NT2/D1 (cell line): ENCODE results near the gene PPA2.

ENCODE experiments used
- DNase-seq: peaks from one replicate; pipeline ENCODE4 v3.0.0-alpha.2; 2011; ENCODE audit warnings: low read depth, low spot score
- H3K27me3 ChIP-seq: 2 replicates; pipeline ENCODE4 v1.6.0; 2011; ENCODE audit warnings: mild to moderate bottlenecking; ENCODE audit not compliant: insufficient read length, insufficient read depth
- H3K36me3 ChIP-seq: 2 replicates; pipeline ENCODE4 v1.6.1; 2011; ENCODE audit warnings: mild to moderate bottlenecking, low read length, mixed read lengths; ENCODE audit not compliant: insufficient read depth, insufficient read length
- H3K4me1 ChIP-seq: 2 replicates; pipeline ENCODE4 v1.5.1; 2011; ENCODE audit not compliant: insufficient read depth, insufficient read length
- H3K4me3 ChIP-seq: 2 replicates; pipeline ENCODE4 v1.5.1; 2011; ENCODE audit warnings: low read depth; ENCODE audit not compliant: insufficient read length
- H3K9ac ChIP-seq: 2 replicates; pipeline ENCODE4 v1.6.0; 2011; ENCODE audit warnings: low read depth; ENCODE audit not compliant: insufficient read length
- H3K9me3 ChIP-seq: 2 replicates; pipeline ENCODE4 v1.5.1; 2011; ENCODE audit warnings: mild to moderate bottlenecking, low read length; ENCODE audit not compliant: insufficient read depth
- SUZ12 ChIP-seq: IDR thresholded peaks from 2 replicates; pipeline ENCODE4 v1.6.1; 2011; ENCODE audit not compliant: insufficient read length, insufficient read depth; ENCODE audit errors: extremely low read depth
- YY1 ChIP-seq: IDR thresholded peaks from 2 replicates; pipeline ENCODE4 v1.6.1; 2011; ENCODE audit not compliant: insufficient read length, insufficient read depth
- ZNF274 ChIP-seq: IDR thresholded peaks from 2 replicates; pipeline ENCODE4 v1.6.1; 2011; ENCODE audit warnings: mild to moderate bottlenecking, low read depth, low read length

PPA2 gene

DNA sequence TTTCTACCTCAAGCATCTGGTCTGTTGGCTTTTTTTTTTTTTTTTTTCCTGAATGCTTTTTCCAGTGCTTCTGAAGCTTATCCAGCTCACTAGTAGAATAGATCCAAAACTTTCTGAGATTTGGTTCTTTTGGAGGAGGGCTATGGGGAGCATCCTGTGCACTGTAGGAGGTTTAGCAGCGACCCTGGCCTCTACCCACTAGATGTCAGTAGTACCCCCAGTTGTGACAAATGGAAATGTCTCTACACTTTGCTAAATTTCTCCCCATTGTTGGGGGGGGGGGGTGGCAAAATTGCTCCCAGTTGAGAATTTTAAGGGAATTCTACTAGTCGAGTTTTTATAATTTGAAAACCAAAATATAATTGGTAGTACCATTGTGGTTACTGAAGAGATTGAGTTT lies 23.0 kb upstream of the PPA2 start:
- no peak for TF ChIP-seq ZNF274
- no peak for TF ChIP-seq SUZ12
- no peak for TF ChIP-seq YY1
- Histone ChIP-seq H3K9ac (no peak overlapping the region), H3K36me3 (no peaks in the 10 kb centered on the region), H3K9me3 (no peaks in the 10 kb centered on the region), H3K4me1 (no peaks in the 10 kb centered on the region), H3K4me3 (no peak overlapping the region), H3K27me3 (no peaks in the 10 kb centered on the region)
- DNase-seq: no peak

GRCh38 chr4:105495667-105496066 lies 21.8 kb upstream of the PPA2 start:
- no peak for DNase-seq

DNA sequence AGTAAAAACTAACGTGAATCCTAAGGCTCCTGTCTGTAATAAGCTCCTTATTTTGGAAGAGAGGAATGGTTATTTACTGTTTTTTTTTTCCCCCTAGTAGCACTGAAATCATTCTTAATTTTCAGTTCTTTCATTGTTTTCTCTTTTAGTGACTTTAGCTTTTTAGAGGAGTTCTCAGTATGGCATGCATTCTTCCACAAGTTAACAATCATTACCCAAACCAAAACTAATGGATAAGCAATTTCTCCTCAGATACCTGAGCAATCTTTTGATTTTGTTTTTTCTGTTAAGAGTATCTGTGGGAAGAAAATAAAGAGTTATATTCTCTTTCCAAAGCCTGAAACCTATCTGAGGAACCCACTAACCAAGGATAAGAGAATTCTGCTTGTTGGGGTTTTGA lies 16.7 kb upstream of the PPA2 start:
- DNase-seq: no peak
- Histone ChIP-seq H3K27me3 (no peaks in the 10 kb centered on the region), H3K4me1 (no peaks in the 10 kb centered on the region), H3K9me3 (no peaks in the 10 kb centered on the region; the same call in 1 of the 2 replicates), H3K4me3 (no peak overlapping the region), H3K9ac (no peak overlapping the region), H3K36me3 (no peaks in the 10 kb centered on the region)
- TF ChIP-seq SUZ12: no peak
- TF ChIP-seq ZNF274: no peak
- no peak for TF ChIP-seq YY1

More at GRCh38 chr4:105495667-105496066, 21.8 kb upstream of the PPA2 start:
- Histone ChIP-seq H3K36me3 (no peaks in the 10 kb centered on the region), H3K9me3 (no peaks in the 10 kb centered on the region), H3K9ac (no peak overlapping the region), H3K4me3 (no peak overlapping the region), H3K4me1 (no peaks in the 10 kb centered on the region), H3K27me3 (no peaks in the 10 kb centered on the region)
- TF ChIP-seq SUZ12 (no peak), YY1 (no peak), ZNF274 (no peak)

DNA sequence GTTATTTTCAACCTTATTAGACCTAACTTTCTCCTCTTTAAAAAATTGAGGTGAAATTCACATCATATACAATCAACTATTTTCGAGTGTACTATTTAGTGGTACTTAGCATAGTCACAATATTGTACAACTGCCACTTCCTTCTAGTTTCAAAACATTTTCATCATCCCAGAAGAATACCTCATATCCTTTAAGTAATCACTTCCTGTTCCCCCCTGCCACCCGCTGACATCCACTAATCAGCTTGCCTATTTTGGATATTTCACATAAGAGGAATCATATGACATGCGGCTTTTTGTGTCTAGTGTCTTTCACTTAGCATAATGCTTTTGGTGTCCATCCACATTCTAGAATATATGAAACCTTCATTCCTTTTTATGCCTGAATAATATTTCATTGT lies 10.0 kb upstream of the PPA2 start:
- H3K27me3 ChIP-seq: no peaks in the 10 kb centered on the region

DNA sequence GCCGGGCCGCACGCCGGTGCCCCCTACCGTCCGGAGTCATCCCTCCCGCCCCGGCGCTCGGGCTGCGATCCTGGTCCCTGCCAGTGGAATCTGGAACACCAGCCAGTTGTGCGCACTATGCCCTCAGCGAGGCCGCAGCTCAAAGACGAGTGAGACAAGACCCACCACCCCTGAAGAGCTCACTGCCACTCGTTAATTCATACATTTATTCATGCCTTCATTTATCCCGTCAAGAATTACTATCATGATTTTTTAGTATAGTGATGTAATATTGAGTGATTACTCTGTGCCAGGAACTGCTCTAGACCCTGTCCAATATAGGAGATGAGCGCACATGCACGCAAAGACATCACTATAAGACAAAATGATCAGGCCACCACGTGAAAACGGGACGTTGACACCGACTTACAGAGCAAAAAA lies 247 bp upstream of the PPA2 start:
- Histone ChIP-seq H3K9ac (peak overlapping the region; percentile 93), H3K4me3 (peak overlapping the region; percentile 84)
- DNase-seq: peak; percentile 61

More for the DNA sequence above, 10.0 kb upstream of the PPA2 start:
- Histone ChIP-seq H3K9ac (no peak overlapping the region), H3K4me1 (no peaks in the 10 kb centered on the region), H3K9me3 (no peaks in the 10 kb centered on the region), H3K4me3 (no peak overlapping the region), H3K36me3 (no peaks in the 10 kb centered on the region)
- no peak for DNase-seq
- TF ChIP-seq ZNF274 (no peak), SUZ12 (no peak), YY1 (no peak)

GRCh38 chr4:105472871-105473323 lies 965 bp downstream of the PPA2 start:
- Histone ChIP-seq H3K9me3 (no peaks in the 10 kb centered on the region), H3K9ac (peak overlapping the region; percentile 93), H3K36me3 (peaks cover 21% of the 10 kb centered on the region), H3K27me3 (no peaks in the 10 kb centered on the region), H3K4me3 (peak overlapping the region; percentile 84), H3K4me1 (no peaks in the 10 kb centered on the region)
- TF ChIP-seq YY1: no peak
- no peak for TF ChIP-seq ZNF274
- TF ChIP-seq SUZ12: no peak
- DNase-seq: no peak

More for the DNA sequence above, 247 bp upstream of the PPA2 start:
- Histone ChIP-seq H3K4me1 (no peaks in the 10 kb centered on the region), H3K9me3 (no peaks in the 10 kb centered on the region), H3K36me3 (peaks cover 12% of the 10 kb centered on the region), H3K27me3 (no peaks in the 10 kb centered on the region)
- TF ChIP-seq SUZ12 (no peak), ZNF274 (no peak), YY1 (no peak)

GRCh38 chr4:105471566-105472176 lies 2.2 kb downstream of the PPA2 start:
- DNase-seq: peak; percentile 40
- Histone ChIP-seq H3K4me3 (no peak overlapping the region), H3K9me3 (no peaks in the 10 kb centered on the region; the same call in 1 of the 2 replicates), H3K27me3 (no peaks in the 10 kb centered on the region), H3K4me1 (no peaks in the 10 kb centered on the region), H3K9ac (no peak overlapping the region), H3K36me3 (peaks cover 33% of the 10 kb centered on the region)
- TF ChIP-seq SUZ12: no peak
- TF ChIP-seq ZNF274: no peak
- TF ChIP-seq YY1: no peak

GRCh38 chr4:105470766-105471165 lies 3.1 kb downstream of the PPA2 start:
- Histone ChIP-seq H3K9ac (no peak overlapping the region), H3K27me3 (no peaks in the 10 kb centered on the region), H3K36me3 (peaks cover 37% of the 10 kb centered on the region), H3K9me3 (no peaks in the 10 kb centered on the region; the same call in 1 of the 2 replicates), H3K4me1 (no peaks in the 10 kb centered on the region), H3K4me3 (no peak overlapping the region)
- no peak for DNase-seq
- TF ChIP-seq SUZ12: no peak
- no peak for TF ChIP-seq ZNF274
- TF ChIP-seq YY1: no peak
